K562 (cell line): Measurements from ENCODE around the gene CFAP107.

Source experiments
- ATF7 ChIP-seq: fragments of 450-650 bp; IDR thresholded peaks from 2 replicates; pipeline ENCODE4 v1.7.1; 2014; ENCODE audit warnings: mild to moderate bottlenecking, moderate library complexity
- CBFB ChIP-seq: sonication (generic); formaldehyde crosslinking; IDR thresholded peaks from 2 replicates; pipeline ENCODE4 v1.4.0; 2020; ENCODE audit warnings: mild to moderate bottlenecking, missing genetic modification reagents
- FOS ChIP-seq: IDR thresholded peaks from 3 replicates; pipeline ENCODE4 v1.6.1; 2011; ENCODE audit not compliant: insufficient read length; ENCODE audit errors: extremely low read depth
- NCOA6 ChIP-seq: fragments of 450-650 bp; IDR thresholded peaks from 2 replicates; pipeline ENCODE4 v1.6.1; 2017; ENCODE audit warnings: mild to moderate bottlenecking
- POLR2AphosphoS5 ChIP-seq: IDR thresholded peaks from 2 replicates; pipeline ENCODE4 v1.6.1; 2011; ENCODE audit warnings: mild to moderate bottlenecking, low read depth, low read length, moderate library complexity; ENCODE audit not compliant: control insufficient read depth, insufficient read depth
- RBFOX2 ChIP-seq: fragments of 200-400 bp; formaldehyde crosslinking; IDR thresholded peaks from 2 replicates; pipeline ENCODE4 v1.6.1; 2017; ENCODE audit warnings: low read depth, mild to moderate bottlenecking, low read length, moderate library complexity
- SMARCA5 ChIP-seq: fragments of 450-650 bp; IDR thresholded peaks from 2 replicates; pipeline ENCODE4 v1.6.1; 2016
- ZEB2 ChIP-seq: fragments of 450-650 bp; IDR thresholded peaks from 2 replicates; pipeline ENCODE4 v1.6.1; 2016
- ZNF165 ChIP-seq: fragments of 250-450 bp; sonication (Bioruptor Pico); IDR thresholded peaks from 2 replicates; pipeline ENCODE4 v1.4.0; 2020; ENCODE audit warnings: borderline replicate concordance
- TF ChIP-seq, protein P1 (sequence below): fragments of 450-650 bp; IDR thresholded peaks from 2 replicates; pipeline ENCODE4 v1.6.1; 2018; ENCODE audit not compliant: partially characterized antibody
- TF ChIP-seq, protein P2 (sequence below), 2 experiments: fragments of 450-650 bp in 1 of 2; sonication (generic) in 1 of 2; formaldehyde crosslinking in 1 of 2; IDR thresholded peaks; 2 replicates each; pipeline versions ENCODE4 v1.7.1 to v1.9.0; 2016 to 2022; ENCODE audit warnings: inconsistent platforms in 1 of 2, mild to moderate bottlenecking in 1 of 2, missing genetic modification reagents in 1 of 2
- TF ChIP-seq, protein P3 (sequence below), 3 experiments: IDR thresholded peaks in 2 of 3; conservative IDR thresholded peaks in 1 of 3; 2 replicates each; pipeline ENCODE4 v1.5.1; 2011 to 2012; ENCODE audit warnings: low read length in 3 of 3, mild to moderate bottlenecking in 3 of 3, control low read depth in 2 of 3, improper control_type of control experiment in 1 of 3, inconsistent platforms in 1 of 3, low read depth in 1 of 3, mixed read lengths in 1 of 3, moderate library complexity in 1 of 3; ENCODE audit not compliant: insufficient read depth in 2 of 3

DNA sequence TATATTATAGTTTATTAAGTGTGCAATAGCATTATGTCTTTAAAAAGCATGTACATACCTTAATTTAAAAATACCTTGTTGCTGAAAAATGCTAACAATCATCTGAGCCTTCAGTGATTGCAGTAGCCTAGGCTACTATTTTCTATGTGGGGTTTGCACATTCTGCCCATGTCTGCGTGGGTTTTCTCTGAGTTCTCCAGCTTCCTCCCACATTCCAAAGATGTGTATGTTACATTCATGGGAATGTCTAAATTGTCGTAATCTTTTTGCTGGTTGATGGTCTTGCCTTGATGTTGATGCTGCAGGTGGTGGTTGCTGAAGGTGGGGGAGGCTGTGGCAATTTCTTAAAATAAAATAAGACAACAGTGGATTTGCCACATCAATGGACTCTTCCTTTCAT lies 17.6 kb upstream of the CFAP107 start:
- TF ChIP-seq ZEB2 (no peak), RBFOX2 (no peak), FOS (no peak), POLR2AphosphoS5 (no peak), SMARCA5 (no peak), ZNF165 (no peak), ATF7 (no peak), NCOA6 (no peak), CBFB (no peak)
- TF ChIP-seq, protein P1, sequence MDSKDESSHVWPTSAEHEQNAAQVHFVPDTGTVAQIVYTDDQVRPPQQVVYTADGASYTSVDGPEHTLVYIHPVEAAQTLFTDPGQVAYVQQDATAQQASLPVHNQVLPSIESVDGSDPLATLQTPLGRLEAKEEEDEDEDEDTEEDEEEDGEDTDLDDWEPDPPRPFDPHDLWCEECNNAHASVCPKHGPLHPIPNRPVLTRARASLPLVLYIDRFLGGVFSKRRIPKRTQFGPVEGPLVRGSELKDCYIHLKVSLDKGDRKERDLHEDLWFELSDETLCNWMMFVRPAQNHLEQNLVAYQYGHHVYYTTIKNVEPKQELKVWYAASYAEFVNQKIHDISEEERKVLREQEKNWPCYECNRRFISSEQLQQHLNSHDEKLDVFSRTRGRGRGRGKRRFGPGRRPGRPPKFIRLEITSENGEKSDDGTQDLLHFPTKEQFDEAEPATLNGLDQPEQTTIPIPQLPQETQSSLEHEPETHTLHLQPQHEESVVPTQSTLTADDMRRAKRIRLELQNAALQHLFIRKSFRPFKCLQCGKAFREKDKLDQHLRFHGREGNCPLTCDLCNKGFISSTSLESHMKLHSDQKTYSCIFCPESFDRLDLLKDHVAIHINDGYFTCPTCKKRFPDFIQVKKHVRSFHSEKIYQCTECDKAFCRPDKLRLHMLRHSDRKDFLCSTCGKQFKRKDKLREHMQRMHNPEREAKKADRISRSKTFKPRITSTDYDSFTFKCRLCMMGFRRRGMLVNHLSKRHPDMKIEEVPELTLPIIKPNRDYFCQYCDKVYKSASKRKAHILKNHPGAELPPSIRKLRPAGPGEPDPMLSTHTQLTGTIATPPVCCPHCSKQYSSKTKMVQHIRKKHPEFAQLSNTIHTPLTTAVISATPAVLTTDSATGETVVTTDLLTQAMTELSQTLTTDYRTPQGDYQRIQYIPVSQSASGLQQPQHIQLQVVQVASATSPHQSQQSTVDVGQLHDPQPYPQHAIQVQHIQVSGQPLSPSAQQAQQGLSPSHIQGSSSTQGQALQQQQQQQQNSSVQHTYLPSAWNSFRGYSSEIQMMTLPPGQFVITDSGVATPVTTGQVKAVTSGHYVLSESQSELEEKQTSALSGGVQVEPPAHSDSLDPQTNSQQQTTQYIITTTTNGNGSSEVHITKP, result no peak
- TF ChIP-seq, protein P2, sequence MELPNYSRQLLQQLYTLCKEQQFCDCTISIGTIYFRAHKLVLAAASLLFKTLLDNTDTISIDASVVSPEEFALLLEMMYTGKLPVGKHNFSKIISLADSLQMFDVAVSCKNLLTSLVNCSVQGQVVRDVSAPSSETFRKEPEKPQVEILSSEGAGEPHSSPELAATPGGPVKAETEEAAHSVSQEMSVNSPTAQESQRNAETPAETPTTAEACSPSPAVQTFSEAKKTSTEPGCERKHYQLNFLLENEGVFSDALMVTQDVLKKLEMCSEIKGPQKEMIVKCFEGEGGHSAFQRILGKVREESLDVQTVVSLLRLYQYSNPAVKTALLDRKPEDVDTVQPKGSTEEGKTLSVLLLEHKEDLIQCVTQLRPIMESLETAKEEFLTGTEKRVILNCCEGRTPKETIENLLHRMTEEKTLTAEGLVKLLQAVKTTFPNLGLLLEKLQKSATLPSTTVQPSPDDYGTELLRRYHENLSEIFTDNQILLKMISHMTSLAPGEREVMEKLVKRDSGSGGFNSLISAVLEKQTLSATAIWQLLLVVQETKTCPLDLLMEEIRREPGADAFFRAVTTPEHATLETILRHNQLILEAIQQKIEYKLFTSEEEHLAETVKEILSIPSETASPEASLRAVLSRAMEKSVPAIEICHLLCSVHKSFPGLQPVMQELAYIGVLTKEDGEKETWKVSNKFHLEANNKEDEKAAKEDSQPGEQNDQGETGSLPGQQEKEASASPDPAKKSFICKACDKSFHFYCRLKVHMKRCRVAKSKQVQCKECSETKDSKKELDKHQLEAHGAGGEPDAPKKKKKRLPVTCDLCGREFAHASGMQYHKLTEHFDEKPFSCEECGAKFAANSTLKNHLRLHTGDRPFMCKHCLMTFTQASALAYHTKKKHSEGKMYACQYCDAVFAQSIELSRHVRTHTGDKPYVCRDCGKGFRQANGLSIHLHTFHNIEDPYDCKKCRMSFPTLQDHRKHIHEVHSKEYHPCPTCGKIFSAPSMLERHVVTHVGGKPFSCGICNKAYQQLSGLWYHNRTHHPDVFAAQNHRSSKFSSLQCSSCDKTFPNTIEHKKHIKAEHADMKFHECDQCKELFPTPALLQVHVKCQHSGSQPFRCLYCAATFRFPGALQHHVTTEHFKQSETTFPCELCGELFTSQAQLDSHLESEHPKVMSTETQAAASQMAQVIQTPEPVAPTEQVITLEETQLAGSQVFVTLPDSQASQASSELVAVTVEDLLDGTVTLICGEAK (IDR thresholded peaks at IDR 0.05), result no peak
- TF ChIP-seq, protein P2 (CRISPR knock-in tag; IDR thresholded peaks at IDR 0.05), result no peak
- TF ChIP-seq, protein P3, sequence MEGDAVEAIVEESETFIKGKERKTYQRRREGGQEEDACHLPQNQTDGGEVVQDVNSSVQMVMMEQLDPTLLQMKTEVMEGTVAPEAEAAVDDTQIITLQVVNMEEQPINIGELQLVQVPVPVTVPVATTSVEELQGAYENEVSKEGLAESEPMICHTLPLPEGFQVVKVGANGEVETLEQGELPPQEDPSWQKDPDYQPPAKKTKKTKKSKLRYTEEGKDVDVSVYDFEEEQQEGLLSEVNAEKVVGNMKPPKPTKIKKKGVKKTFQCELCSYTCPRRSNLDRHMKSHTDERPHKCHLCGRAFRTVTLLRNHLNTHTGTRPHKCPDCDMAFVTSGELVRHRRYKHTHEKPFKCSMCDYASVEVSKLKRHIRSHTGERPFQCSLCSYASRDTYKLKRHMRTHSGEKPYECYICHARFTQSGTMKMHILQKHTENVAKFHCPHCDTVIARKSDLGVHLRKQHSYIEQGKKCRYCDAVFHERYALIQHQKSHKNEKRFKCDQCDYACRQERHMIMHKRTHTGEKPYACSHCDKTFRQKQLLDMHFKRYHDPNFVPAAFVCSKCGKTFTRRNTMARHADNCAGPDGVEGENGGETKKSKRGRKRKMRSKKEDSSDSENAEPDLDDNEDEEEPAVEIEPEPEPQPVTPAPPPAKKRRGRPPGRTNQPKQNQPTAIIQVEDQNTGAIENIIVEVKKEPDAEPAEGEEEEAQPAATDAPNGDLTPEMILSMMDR (IDR thresholded peaks at IDR 0.05 in 2 of 3, conservative IDR thresholded peaks at IDR 0.05 in 1 of 3; ENCODE audit: insufficient read depth in 2 of 3, low read depth in 1 of 3, low read length in 3 of 3), result no peak
